Stimulated activated CD8-positive, alpha-beta memory T cell treated with anti-CD3 and anti-CD28 coated beads, Interleukin-7, amount 100 ng/mL, for 1 hour (primary cell): ENCODE measurements around the gene NFIA.

ENCODE experiments used
- DNase-seq, 2 donors: peaks; one replicate each; pipeline ENCODE4 v3.0.0-alpha.2; 2020; ENCODE audit warnings: low read depth in 2 of 2

Gene NFIA

DNA sequence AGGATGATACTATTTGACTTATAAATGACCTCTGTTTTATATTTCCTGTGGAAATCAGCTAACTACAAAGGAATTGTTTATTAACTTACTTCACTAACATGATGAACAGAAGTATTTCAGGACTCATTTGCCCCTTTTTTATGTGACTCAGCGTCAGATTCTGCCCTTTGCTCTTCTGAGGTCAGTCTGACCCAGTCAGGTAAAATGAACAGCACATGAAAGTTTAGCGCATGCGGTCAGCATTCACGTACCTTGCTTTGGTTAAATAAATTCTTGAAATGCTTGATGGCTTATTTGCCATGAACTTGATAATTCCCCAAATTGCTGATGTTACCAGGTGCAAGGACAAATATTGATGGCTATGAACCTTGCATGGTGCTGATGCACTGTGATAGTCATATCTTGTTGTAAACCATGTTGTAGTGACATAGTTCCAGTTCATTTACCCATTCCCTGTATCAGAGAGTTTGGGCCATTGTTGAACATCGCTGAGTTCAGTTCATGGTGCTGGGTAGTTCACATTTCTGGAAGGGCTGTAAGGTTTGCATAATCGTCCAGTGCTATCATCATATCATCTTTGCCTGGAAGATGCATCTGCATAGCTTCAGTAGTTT is 133.4 kb downstream of the NFIA start:
- no peak for DNase-seq

DNA sequence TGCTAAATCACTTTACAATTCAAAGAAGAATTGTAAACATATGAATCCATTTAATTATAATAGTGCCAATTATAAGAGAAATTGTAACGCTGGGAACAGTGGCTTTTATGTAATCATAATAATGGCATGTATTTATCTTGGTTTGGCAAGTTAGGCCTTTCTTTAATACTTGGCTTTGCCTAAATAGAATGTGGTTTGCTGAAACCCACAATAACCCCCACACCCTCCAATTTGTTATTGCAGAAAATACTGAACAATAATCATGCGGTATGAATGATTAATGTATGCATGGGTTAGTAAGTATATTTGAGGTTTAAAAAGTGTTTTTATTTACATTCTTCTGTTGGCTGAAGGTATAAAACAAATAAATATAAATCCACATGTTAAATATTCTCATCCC is 138.2 kb downstream of the NFIA start:
- no peak for DNase-seq

DNA sequence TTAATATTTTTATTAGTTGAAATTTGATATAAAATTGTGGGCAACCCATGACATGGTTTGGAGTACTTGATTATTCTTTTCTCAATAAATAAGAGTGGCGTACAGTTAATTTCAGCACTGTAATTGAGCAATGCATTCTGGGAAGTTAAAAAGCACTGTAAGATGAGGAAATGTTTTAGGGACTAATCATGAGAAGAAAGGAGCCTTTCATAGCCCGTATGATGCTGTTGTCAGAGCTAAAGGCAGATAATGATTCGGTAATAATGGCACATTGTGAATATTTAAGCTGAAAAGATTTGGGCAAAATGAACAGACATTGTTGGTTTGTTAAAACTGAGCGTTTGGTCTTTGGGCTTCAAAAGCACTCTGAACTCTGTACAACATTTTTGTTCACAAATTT is 139.3 kb downstream of the NFIA start:
- no peak for DNase-seq

DNA sequence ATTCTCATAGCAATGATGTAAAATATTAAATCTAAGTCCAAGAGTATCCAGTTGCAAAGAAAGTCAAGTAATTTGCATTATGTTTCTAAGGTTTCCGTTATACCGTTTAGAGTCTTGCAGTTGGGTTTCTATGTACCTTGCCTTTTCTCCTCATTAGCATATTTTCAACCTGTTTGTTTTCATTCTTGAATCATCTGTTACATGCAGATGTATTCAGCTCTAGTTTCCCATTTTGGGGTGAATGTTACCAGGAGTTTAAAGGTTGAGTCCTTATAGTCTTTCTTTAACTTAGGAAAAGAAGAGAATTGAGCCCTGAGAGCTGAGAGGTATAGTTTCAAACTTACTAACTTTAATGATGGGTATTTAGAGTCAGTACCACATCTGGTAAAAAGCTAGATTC is 139.9 kb downstream of the NFIA start:
- no peak for DNase-seq

DNA sequence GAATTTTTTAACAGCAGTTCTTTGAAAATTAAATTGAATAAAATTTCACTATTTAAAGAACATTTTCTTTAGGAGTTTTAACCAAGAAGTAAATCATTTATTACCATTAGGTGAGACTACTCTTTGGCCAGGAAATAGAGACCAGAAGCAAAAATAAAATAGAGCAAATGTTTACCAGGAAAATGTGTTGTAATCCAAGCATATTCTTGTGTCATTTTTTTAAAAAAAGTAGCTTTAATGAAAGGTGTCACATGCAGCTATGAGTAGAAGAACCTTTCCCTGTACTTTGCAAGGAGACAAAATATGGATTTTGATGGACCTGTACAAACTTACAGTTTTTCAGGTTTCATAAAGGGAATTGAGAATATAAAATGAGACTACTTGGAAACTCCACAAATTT is 140.8 kb downstream of the NFIA start:
- no peak for DNase-seq

DNA sequence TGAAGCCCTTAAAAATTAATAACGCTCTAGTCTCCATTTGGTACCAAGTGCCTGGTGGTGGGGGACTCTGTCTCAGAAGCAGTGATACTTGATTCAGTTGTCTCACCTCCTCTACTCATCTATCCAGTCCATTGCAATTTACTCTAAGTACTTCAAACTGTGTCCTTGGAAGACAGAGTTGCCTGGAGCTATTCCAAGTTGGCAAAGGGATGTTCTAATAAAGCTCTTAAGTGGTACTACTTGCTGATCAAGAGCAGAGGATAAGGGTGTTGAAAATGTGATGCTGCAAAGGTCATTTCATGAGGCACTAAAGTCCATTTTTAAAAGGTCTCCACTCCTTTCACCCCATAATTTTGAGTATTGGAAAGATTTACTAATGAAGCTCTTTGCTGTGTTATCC is 142.2 kb downstream of the NFIA start:
- no peak for DNase-seq

DNA sequence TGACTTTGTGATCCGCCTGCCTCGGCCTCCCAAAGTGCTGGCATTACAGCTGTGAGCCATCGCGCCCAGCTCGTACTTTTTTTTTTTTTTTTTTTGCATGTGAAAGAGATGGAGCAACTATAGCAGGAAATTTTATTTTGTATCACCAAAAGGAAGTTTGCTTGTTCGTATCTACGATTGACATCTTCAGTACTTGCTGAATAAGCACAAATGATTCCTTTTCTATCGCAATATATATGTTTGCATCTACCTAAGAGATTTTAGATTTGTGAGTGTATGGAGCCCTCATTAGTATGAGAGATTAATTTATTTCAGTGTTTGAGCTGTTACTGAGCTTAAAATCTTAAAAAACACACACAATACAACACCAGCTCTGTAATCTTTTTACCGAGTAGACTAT is 143.1 kb downstream of the NFIA start:
- DNase-seq: no peak

DNA sequence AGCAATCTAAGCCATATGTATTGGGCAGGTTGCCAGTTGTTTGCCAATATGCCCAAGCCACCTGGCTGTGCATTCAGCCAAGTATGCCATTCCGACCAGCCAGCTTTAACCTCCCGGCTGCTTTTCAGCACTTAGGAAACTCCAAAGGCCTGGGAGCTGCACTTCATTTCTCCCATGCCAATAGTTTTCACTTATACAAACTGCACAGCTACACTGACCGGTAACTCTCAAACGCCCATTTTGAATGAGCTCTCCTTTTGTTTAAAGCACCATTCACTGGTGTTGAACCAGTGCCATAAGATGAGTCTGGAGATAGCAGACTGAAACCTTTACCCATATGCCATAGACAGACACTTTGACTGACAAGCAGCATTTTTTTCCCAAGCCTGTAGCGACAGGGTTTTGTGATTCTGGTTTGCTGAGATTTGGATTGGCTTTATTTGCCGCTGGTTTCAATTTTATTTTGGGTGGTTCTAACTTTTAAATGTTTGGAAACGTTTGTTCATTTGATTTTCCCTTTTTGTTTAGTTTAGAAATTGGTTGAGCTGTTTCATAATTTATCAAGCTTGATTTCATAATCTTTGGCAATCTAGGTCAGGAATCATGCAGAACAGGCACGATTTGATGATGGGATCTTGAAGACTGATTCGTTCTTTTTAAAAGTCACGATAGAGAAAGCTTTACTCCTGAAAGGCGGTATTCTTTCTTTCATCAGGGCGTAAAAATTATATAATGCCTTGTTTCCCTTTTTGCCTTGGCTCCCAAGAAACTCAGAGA is 144.6 kb downstream of the NFIA start:
- no peak for DNase-seq

DNA sequence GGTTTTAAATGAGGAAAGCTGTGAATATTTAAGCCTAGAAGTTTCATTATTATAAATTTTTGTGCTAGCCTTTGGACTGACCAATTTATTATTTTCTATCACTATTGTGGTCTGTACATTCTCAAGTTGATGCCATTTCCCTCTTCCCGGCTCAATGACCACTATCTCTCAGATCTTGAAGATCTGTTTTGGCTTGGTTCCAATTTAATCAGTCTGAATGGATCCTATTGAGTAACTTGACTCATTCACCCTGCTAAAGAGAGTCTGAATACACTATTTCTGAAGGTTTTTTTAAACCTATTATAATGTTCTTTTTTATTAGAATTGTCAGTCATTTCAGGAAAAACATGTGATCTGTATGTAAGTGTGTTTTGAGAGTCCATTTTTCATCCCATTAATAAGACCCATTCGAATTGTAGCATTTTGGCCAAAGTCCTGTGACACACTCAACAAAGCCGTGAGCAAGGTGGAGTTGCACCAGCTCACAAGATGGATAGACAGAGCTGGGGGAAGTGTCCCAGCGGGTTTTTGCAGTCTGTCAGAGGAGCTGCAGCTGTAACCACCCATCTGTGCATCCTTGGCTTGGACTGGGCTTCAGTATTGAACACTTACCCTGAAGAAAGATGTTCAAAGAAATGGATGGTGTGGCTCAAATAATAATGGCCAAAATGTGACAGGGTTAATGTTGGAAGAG is 145.6 kb downstream of the NFIA start:
- no peak for DNase-seq

DNA sequence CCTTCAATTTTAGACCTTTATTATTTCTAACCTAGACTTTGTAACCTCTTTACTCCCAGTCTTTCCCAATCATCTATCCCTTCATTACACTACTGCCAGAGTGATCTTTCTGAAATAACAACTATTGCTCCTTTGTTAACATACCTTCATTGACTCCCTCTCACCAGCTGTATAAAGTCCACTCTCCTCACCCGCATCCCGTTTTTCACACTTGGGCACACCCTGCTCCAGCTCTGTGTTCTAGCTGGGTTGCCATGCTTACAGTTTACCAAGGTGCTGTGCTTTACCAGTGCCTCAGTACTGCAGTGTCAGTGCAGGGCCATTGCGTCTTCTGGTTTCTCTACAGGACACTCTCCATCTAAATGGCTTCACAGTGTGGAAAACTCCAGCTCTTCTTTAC is 148.2 kb downstream of the NFIA start:
- no peak for DNase-seq

DNA sequence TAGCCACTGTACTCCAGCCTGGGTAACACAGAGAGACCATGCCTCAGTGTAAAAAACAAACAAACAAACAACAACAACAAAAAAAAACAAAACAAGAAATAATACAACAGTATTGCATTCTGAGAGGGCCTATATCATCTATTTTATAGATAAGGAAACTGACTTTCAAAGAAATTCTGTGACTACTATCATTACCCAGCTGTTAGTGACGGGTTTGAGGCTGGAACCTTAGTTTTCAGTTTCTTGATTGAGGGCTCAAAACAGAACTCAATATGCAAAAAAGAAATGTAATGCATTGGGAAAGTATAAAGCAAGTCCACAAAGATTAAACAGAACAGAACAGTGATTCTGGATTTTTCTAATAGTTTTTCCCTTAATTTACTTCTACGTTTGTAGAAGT is 149.4 kb downstream of the NFIA start:
- no peak for DNase-seq

DNA sequence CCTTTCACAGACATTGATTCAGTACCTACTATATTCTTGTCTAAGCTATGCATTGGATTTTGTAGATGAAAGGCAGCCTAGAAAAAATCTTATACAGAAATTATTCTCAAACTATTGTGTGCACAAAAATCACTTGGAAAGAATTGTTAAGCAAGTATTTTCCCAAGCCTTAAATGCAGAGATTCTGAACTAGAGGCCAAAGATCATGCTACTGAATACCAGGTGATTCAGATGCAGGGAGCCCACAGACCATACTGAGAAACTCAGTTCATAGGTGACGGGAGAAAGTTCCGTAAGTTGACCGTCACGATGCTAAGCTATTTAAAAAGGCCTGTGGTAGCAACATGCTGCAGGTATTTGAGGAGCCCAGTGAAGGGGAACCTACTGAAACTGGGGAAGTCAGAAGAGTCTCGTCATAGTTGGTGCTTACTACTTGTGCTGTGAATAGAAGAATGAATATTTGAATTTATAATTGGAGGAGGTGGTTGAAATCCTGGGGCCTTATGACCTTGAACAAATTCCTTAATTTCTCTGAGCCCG is 150.8 kb downstream of the NFIA start:
- no peak for DNase-seq

DNA sequence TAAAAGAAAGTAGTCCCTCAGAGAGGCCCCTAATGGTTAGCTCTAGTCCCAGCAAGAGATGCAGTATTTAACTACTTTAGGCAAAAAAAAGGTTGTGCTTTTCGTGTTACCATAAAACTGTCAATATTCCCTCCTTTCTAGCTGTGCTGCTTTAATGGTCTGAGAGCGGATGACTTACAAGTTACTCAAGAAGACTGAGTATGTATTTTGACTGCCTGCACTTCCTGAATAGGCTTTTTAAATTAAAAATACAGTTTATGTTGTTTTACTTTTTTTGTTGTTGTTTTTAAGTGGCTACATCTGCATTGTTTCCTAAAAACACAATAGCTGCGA is 152.2 kb downstream of the NFIA start:
- no peak for DNase-seq

DNA sequence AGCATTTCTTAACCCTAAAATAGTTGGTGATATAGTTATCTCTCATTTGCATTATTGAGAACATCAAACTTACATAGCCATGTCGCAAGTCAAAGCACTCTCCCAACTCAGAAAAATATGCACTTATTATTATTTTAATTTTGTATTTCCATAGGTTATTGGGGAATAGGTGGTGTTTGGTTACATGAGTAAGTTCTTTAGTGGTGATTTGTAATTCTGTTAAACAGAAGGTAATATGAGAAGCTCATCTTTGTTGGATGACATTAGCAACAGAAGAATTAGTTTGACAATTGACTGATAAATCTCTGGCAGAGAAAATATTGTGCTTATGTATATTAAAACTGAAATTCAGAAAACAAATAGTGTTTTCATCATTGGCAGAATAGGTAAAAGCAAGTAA is 154.8 kb downstream of the NFIA start:
- DNase-seq: no peak

DNA sequence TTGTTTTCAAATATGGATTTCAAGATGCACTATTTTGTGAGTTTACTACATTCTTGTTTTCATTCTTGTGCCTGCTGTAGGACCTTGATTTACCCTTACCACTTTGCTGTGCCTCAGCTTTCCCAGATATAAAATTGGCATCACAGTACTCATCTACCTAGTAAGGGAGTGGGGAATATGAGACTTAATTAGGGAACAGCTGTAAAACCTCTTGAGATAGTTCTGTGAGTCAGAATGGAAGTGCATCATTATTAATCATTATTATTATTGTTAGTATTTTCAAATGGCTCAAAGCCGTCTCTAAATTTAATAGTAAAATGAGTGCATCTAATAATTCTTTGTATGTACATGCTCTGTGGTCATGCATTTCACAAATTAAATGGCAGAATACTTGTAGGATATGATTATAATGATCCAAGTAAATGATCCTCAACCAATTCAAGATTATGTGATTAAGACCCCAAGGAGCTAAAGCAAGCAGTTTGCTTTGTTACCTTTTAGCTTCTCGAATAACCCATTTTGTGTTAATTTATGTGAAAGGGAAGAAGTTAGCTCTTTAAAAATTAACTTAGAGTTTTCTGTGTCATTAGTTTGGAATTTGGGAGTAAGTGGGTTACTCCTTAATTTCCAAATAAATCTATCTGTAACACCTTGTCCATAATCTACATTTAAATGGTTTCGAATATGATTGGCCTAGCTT is 155.4 kb downstream of the NFIA start:
- no peak for DNase-seq

DNA sequence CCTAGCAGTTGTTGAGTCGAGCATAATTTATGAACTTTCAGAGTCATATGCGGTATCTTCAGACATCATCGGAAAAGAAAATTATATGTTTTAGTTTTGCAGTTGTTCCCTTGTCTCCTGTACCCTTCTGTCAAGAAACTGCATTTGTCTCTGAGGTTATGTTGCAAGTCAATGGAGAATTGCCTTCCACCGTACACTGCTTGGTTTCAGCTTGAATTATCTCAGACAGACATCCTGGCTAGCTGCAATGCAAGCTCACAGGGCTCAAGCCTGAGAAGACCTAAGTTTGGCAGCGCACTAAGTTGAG is 156.0 kb downstream of the NFIA start:
- DNase-seq: no peak

DNA sequence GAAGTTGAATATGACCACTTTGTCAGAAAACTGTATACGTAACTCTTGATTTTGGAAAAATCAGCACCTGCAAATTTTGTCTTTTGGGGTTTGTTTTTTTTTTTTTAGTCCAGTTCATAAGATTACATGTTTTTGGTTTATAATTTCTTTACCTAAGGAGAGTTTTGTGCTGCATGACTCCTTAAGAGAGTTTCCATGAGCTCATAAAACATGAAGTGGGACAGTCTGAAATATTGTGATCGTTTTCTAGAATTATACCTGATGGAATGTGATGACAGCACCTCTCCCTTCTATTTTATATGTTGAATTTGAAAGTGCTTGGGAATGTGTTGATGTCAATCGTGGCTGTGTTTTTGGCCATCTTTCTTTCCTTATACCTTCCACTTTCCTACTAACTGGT is 158.5 kb downstream of the NFIA start:
- no peak for DNase-seq

DNA sequence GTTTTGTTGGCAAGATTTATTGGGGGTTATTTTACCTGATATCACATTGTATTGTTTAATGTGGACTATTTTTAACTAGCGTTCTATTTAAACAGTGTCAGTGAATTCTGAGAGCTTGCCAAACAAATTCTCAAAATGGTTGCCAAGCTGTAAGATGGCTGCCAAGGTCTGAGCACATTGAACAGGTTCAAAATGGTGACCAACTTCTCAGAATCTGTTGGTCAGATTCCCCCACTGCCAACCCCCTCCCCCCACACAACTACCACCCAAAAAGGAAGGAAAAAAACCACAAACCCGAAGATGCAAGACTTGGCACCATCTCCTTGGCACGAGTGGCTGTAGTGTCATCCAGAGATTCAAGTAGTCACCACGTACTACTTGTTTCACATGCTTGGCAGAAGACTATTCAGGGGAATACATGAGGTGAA is 159.1 kb downstream of the NFIA start:
- no peak for DNase-seq

DNA sequence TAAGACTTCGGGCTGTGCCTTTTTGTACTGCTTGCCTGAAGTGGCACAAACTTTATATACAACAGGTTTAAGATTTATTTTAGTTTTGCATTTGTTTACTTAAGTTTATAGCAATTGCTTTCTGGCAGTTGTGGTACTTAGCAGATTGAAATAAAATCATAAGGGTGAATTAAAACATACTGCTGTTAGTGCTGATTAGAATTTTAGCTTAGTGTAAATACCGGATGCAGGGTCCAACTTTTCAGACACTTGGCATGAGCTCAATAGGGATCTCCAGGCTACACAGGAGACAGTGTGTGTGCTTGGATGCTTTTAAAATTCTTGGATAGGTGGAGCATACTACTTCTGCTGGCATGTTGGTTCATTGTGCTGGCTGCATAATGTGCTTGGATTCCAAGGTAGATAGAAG is 159.6 kb downstream of the NFIA start:
- DNase-seq: no peak

DNA sequence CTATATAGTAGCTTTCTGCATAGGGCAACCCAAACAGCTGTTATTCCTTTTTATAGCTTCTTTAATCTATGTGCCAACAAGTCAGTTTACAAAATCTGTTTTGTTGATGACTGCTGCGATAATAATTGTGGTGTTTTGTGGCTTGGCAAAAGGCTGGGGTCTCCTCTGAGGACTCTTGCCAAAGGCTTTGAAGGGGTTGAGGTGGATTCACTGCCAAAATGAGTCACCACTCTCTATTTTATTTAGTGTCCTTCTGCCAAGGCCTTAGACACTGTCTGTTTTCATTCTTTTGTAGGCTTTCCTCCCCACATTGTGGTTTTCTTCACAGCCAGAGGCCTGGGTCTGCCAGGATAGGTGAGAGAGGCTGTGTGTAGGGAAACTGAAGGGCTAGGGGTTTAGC is 161.8 kb downstream of the NFIA start:
- no peak for DNase-seq

DNA sequence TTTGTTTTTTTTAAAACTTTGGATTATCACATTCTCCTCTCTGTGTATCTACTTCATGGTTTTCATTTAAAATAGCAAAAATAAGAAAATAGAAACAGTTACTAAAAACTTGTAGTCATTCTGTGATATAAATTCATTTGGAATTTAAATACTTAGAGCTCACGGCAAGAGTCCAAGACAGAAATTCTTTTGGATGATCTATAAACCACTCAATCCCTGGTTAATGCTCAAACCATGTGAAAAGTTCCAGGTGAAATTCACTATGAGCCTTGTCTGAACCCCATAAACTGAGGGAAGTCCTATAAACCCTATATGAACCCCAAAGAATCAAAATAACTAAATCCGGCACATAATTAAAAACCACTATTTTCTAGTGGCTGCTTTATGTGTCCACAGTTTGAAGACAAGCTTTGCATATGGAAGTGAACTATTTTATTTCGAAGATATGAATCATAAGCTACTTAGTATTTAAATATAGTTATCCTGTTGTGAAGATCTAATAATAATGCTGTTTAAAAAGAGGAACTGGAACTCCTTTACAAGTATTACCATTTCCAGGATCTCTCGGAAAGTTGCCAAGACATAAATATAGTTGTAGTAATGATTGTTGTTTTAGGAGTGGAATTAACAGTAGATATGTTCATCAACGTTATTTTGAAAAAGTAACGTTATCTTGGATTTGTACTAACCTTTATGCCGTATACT is 163.5 kb downstream of the NFIA start:
- no peak for DNase-seq
